ENCODE data around the gene TOM1L2.

TOM1L2 gene

DNA sequence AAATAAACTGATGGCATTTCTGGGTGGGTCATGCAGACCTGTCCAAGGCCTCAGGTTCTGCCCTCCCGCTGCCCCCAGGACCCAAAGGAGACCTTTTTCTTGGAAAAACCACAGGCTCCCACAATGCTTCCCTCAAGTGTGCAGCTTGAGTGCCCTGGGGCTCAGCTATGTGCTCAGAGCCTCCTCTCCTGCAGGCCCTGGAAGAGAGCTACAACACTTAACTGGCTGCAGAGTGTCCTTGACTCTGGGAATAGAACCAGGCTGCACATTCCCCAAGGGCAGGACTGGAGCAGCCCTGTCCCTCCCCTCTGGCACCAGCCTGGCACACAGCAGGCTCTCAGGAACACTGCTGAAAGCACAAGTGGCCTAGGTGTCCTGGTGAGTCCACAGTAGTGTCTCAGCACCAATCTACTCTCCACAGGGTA is 130.6 kb downstream of the TOM1L2 start:
- Histone ChIP-seq H3K4me2 (ENCODE audit: insufficient read depth, low read length) (no peak overlapping the region), H3K27ac (ENCODE audit: low read length) (no peak overlapping the region)

DNA sequence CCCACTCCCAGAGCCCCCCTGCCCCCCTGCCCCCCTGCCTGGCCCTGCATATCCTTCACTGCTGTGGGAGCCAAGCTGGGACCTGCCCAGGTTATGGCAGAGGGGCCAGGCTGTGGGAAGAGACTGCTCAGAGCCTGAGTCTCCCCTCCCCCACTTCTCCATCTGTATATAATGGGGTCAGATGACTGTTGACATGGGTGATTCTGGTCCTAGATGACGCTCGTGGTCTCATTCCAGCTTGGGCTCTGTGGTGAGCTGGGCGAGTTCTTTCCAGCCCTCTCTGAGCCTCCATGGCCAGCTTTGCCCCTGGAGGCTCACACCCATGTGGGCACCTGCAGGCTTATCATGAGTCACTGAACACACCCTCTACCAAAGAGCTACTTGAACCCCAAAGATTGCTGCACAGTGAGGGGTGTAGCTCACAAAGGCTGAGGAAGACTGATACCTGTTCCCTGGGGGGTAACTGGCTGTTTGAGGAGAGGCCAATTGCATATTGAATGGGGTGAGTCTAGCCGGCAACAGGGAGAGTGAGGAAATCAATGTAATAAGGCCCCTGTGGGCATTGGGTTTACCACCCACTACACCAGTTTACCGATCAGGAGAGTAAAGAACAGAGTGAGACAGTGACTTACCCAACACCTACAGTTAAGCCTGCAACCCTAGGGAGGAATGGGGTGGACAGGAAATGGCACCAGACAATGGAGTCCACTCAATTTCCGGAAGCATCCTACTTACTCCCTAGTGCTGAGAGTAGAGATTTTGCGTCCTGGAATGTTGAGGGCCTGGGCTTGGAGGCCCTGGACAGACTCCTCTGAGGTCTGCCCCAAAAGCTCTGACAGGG is 131.2 kb downstream of the TOM1L2 start:
- H3K9me3 ChIP-seq (ENCODE audit: insufficient read depth, low read length, severe bottlenecking), result no peaks in the 10 kb centered on the region
- no peak overlapping the region for H3K27ac ChIP-seq (ENCODE audit: low read length)
- H3K79me2 ChIP-seq (ENCODE audit: insufficient read depth, low read length), result no peaks in the 10 kb centered on the region; the same call in 1 of the 2 replicates
- no peak overlapping the region for H3K4me3 ChIP-seq (ENCODE audit: low read depth in 1 of 2, low read length in 2 of 2)
- no peak overlapping the region for H2AFZ ChIP-seq (ENCODE audit: low read depth, low read length)
- DNase-seq (no peak), ATAC-seq (ENCODE audit: insufficient read depth, low read depth) (no peak)
- H3K4me1 ChIP-seq (ENCODE audit: insufficient read depth, low read length), result peaks cover 26% of the 10 kb centered on the region
- peaks cover 4% of the 10 kb centered on the region; the same call in 1 of the 2 replicates for H3K36me3 ChIP-seq (ENCODE audit: insufficient read depth, low read length)
- no peaks in the 10 kb centered on the region for H3K27me3 ChIP-seq (ENCODE audit: insufficient read depth, low read length, poor library complexity)
- 0 out of 2 replicates have a peak, but pooled peaks cover 4% of the 10 kb centered on the region for H4K20me1 ChIP-seq (ENCODE audit: insufficient read depth, low read length)
- no peak overlapping the region for H3K4me2 ChIP-seq (ENCODE audit: insufficient read depth, low read length)
- H3K9ac ChIP-seq (ENCODE audit: low read depth, low read length), result no peak overlapping the region
- no peak for TF ChIP-seq EZH2 (IDR thresholded peaks at IDR 0.05; ENCODE audit: borderline replicate concordance, low read depth, low read length, severe bottlenecking)
- TF ChIP-seq, protein P1, sequence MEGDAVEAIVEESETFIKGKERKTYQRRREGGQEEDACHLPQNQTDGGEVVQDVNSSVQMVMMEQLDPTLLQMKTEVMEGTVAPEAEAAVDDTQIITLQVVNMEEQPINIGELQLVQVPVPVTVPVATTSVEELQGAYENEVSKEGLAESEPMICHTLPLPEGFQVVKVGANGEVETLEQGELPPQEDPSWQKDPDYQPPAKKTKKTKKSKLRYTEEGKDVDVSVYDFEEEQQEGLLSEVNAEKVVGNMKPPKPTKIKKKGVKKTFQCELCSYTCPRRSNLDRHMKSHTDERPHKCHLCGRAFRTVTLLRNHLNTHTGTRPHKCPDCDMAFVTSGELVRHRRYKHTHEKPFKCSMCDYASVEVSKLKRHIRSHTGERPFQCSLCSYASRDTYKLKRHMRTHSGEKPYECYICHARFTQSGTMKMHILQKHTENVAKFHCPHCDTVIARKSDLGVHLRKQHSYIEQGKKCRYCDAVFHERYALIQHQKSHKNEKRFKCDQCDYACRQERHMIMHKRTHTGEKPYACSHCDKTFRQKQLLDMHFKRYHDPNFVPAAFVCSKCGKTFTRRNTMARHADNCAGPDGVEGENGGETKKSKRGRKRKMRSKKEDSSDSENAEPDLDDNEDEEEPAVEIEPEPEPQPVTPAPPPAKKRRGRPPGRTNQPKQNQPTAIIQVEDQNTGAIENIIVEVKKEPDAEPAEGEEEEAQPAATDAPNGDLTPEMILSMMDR (IDR thresholded peaks at IDR 0.05; ENCODE audit: borderline replicate concordance, extremely low read depth, low read length, poor library complexity, severe bottlenecking), result no peak

More for the DNA sequence above, 130.6 kb downstream of the TOM1L2 start:
- H3K4me1 ChIP-seq (ENCODE audit: insufficient read depth, low read length), result peaks cover 20% of the 10 kb centered on the region
- no peaks in the 10 kb centered on the region for H3K9me3 ChIP-seq (ENCODE audit: insufficient read depth, low read length, severe bottlenecking)
- H2AFZ ChIP-seq (ENCODE audit: low read depth, low read length), result no peak overlapping the region
- no peak overlapping the region for H3K4me3 ChIP-seq (ENCODE audit: low read depth in 1 of 2, low read length in 2 of 2)
- DNase-seq (no peak), ATAC-seq (ENCODE audit: insufficient read depth, low read depth) (no peak)
- H3K79me2 ChIP-seq (ENCODE audit: insufficient read depth, low read length), result no peaks in the 10 kb centered on the region; the same call in 1 of the 2 replicates
- no peak overlapping the region for H3K9ac ChIP-seq (ENCODE audit: low read depth, low read length)
- H4K20me1 ChIP-seq (ENCODE audit: insufficient read depth, low read length), result 0 out of 2 replicates have a peak, but pooled peaks cover 4% of the 10 kb centered on the region
- TF ChIP-seq EZH2 (IDR thresholded peaks at IDR 0.05; ENCODE audit: borderline replicate concordance, low read depth, low read length, severe bottlenecking), result no peak
- TF ChIP-seq, protein P1 (IDR thresholded peaks at IDR 0.05; ENCODE audit: borderline replicate concordance, extremely low read depth, low read length, poor library complexity, severe bottlenecking), result no peak
- H3K27me3 ChIP-seq (ENCODE audit: insufficient read depth, low read length, poor library complexity), result no peaks in the 10 kb centered on the region
- peaks cover under 1% of the 10 kb centered on the region; the same call in 1 of the 2 replicates for H3K36me3 ChIP-seq (ENCODE audit: insufficient read depth, low read length)

DNA sequence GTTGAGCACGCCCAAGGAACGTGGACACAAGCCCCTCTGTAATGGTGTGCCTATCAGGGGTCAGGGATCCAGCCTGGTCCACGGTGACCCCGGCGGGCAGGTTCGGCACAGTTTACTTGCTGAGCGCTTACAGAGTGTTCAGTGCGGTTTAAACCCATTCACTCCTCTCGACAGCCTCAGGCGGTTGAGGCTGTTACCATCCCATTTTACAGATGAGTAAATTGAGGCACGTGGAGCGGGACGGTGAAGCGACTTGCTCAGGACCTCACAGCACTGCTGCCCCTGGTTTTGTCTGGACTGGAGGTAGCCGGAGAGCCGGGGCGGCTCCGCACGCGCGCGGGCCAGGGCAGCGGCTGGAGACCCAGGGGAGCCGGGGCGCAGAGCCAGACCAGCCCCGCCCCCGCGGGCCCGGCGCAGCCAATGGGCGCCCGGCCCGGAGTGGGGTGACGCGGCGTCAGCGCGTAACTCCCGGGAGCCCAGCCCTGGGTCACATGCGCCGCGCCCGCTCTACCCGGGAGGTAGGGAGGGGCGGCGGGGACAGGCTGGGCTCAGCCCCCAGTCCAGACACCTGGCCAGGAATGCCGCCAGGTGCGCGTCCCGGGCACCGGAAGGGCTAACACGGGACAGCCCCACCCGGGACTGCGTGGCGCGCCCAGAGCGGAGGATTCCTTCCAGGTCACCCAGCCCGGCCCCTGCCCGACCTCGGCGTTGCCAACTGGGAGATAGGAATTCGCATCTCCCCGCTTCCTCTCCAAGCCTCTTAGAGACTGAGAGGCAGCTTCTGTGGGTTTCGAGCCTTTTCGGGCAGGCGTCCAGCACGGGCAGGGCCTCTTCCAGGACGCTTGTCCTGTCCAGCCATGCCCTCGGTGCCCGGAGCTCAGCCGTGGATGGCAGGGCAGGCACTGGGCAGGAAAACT is 132.2 kb downstream of the TOM1L2 start:
- peaks cover 35% of the 10 kb centered on the region for H3K4me1 ChIP-seq (ENCODE audit: insufficient read depth, low read length)
- H2AFZ ChIP-seq (ENCODE audit: low read depth, low read length), result no peak overlapping the region
- H3K9me3 ChIP-seq (ENCODE audit: insufficient read depth, low read length, severe bottlenecking), result no peaks in the 10 kb centered on the region
- 0 out of 2 replicates have a peak, but pooled peaks cover 4% of the 10 kb centered on the region for H4K20me1 ChIP-seq (ENCODE audit: insufficient read depth, low read length)
- no peak overlapping the region for H3K9ac ChIP-seq (ENCODE audit: low read depth, low read length)
- H3K36me3 ChIP-seq (ENCODE audit: insufficient read depth, low read length), result peaks cover 4% of the 10 kb centered on the region; the same call in 1 of the 2 replicates
- no peak for ATAC-seq (ENCODE audit: insufficient read depth, low read depth)
- H3K27ac ChIP-seq (ENCODE audit: low read length), result no peak overlapping the region
- peaks cover 8% of the 10 kb centered on the region for H3K79me2 ChIP-seq (ENCODE audit: insufficient read depth, low read length)
- no peak for DNase-seq
- no peaks in the 10 kb centered on the region for H3K27me3 ChIP-seq (ENCODE audit: insufficient read depth, low read length, poor library complexity)
- no peak overlapping the region for H3K4me3 ChIP-seq (ENCODE audit: low read depth in 1 of 2, low read length in 2 of 2)
- H3K4me2 ChIP-seq (ENCODE audit: insufficient read depth, low read length), result no peak overlapping the region
- no peak for TF ChIP-seq EZH2 (IDR thresholded peaks at IDR 0.05; ENCODE audit: borderline replicate concordance, low read depth, low read length, severe bottlenecking)
- TF ChIP-seq, protein P1 (IDR thresholded peaks at IDR 0.05; ENCODE audit: borderline replicate concordance, extremely low read depth, low read length, poor library complexity, severe bottlenecking), result no peak
